ENCODE measurements around the gene ZNF584. TPM values are rescaled to one million over a fixed set of nuclear protein-coding genes. Genes with fewer than 3 reads are reported as not detected.
A peak's percentile ranks its signal among the peaks of the same experiment; 100 is the strongest.

The ZNF584 gene
- total RNA-seq, 1 donor from 2014 or later = 31.1 TPM

- H3K27ac Mint-ChIP-seq (ENCODE audit: unreplicated experiment) = peak overlapping the region; percentile 96
- H3K9me3 Mint-ChIP-seq = no peaks in the 10 kb centered on the region
- peak overlapping the region; percentile 100 for H3K4me3 Mint-ChIP-seq
- peaks cover 12% of the 10 kb centered on the region for H3K27me3 Mint-ChIP-seq (ENCODE audit: low read depth)
- peaks cover 49% of the 10 kb centered on the region for H3K4me1 Mint-ChIP-seq
- no peak for DNase-seq (ENCODE audit: low read depth, low spot score)
- TF ChIP-seq, protein P1, sequence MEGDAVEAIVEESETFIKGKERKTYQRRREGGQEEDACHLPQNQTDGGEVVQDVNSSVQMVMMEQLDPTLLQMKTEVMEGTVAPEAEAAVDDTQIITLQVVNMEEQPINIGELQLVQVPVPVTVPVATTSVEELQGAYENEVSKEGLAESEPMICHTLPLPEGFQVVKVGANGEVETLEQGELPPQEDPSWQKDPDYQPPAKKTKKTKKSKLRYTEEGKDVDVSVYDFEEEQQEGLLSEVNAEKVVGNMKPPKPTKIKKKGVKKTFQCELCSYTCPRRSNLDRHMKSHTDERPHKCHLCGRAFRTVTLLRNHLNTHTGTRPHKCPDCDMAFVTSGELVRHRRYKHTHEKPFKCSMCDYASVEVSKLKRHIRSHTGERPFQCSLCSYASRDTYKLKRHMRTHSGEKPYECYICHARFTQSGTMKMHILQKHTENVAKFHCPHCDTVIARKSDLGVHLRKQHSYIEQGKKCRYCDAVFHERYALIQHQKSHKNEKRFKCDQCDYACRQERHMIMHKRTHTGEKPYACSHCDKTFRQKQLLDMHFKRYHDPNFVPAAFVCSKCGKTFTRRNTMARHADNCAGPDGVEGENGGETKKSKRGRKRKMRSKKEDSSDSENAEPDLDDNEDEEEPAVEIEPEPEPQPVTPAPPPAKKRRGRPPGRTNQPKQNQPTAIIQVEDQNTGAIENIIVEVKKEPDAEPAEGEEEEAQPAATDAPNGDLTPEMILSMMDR (conservative IDR thresholded peaks at IDR 0.05) = no peak
- H3K36me3 Mint-ChIP-seq (ENCODE audit: low read depth) = peaks cover 24% of the 10 kb centered on the region
Measured at GRCh38 chr19:58407658-58408151, 744 bp upstream of the ZNF584 start.

DNA sequence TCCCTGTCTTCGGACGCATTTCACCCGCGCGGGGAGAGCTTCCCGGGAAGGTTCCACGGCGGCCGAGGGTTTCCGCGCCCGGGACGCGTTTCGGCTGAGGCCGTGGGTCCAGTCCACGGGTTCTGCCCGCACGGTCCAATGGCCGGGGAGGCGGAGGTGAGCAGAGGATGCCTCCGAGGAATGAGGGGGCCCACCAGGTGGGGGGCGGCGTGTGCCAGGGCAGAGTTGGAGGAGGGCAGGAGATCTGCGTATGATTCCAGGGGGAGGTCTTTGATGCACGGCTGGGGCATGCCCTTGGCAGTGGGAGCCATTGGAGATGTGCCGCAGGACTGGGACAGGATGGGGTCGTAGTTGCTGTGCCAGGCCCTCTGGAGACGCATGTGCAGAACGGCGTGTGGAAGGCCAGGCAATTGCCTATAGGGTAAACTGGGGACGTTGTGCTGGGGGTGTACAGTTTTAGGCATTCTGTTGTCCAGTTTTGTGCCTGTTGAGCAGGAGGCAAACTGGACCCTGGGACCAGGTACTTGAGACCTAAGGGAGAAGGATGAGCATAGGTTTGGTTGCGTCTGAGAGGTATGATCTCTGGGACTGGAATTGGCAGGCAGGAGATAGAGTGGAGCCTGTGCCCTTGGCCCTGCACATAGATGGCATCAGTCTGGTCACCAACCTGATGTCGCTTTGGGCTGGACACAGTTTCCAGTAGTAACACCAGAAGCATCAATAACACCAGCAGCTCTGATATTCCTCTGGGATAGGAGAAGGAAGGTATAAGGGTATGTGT lies 751 bp downstream of the ZNF584 start:
- H3K27ac Mint-ChIP-seq (ENCODE audit: unreplicated experiment) = peak overlapping the region; percentile 83
- peaks cover 12% of the 10 kb centered on the region for H3K27me3 Mint-ChIP-seq (ENCODE audit: low read depth)
- TF ChIP-seq, protein P1 (conservative IDR thresholded peaks at IDR 0.05) = no peak
- peak overlapping the region; percentile 100 for H3K4me3 Mint-ChIP-seq
- H3K36me3 Mint-ChIP-seq (ENCODE audit: low read depth) = peaks cover 21% of the 10 kb centered on the region
- H3K9me3 Mint-ChIP-seq = no peaks in the 10 kb centered on the region
- no peak for DNase-seq (ENCODE audit: low read depth, low spot score)
- H3K4me1 Mint-ChIP-seq = peaks cover 39% of the 10 kb centered on the region

GRCh38 chr19:58416604-58417003 lies 8.2 kb downstream of the ZNF584 start:
- Mint-ChIP-seq H3K4me3 (no peak overlapping the region), H3K27me3 (ENCODE audit: low read depth) (no peaks in the 10 kb centered on the region), H3K4me1 (peaks cover 4% of the 10 kb centered on the region), H3K27ac (ENCODE audit: unreplicated experiment) (no peak overlapping the region), H3K9me3 (no peaks in the 10 kb centered on the region), H3K36me3 (ENCODE audit: low read depth) (peaks cover 40% of the 10 kb centered on the region)
- DNase-seq (ENCODE audit: low read depth, low spot score) = no peak
- TF ChIP-seq, protein P1 (conservative IDR thresholded peaks at IDR 0.05) = no peak

- Mint-ChIP-seq H3K27me3 (ENCODE audit: low read depth) (no peaks in the 10 kb centered on the region), H3K4me3 (no peak overlapping the region), H3K4me1 (peaks cover 4% of the 10 kb centered on the region), H3K27ac (ENCODE audit: unreplicated experiment) (no peak overlapping the region), H3K9me3 (no peaks in the 10 kb centered on the region), H3K36me3 (ENCODE audit: low read depth) (peaks cover 42% of the 10 kb centered on the region)
- TF ChIP-seq, protein P1 (conservative IDR thresholded peaks at IDR 0.05) = no peak
- DNase-seq (ENCODE audit: low read depth, low spot score) = no peak
Measured at GRCh38 chr19:58417071-58417470, 8.6 kb downstream of the ZNF584 start.

GRCh38 chr19:58428617-58429016 lies 20.2 kb downstream of the ZNF584 start:
- Mint-ChIP-seq H3K4me3 (no peak overlapping the region), H3K9me3 (peaks cover 18% of the 10 kb centered on the region), H3K27ac (ENCODE audit: unreplicated experiment) (no peak overlapping the region), H3K27me3 (ENCODE audit: low read depth) (no peaks in the 10 kb centered on the region), H3K36me3 (ENCODE audit: low read depth) (peaks cover 41% of the 10 kb centered on the region), H3K4me1 (no peaks in the 10 kb centered on the region)
- TF ChIP-seq, protein P1 (conservative IDR thresholded peaks at IDR 0.05) = no peak
- no peak for DNase-seq (ENCODE audit: low read depth, low spot score)
